AG04450 (cell line): Measurements from ENCODE around the gene ALOX12B. TPM values are rescaled to one million over a fixed set of nuclear protein-coding genes. Genes with fewer than 3 reads are reported as not detected.
A peak's percentile ranks its signal among the peaks of the same experiment; 100 is the strongest.

Experiments used
- CTCF ChIA-PET: fragments of 300-600, 350-600 bp; formaldehyde crosslinking; extraction: SDS; loops from one replicate; lab custom pipeline; 2022; ENCODE audit warnings: antibody characterized with exemption, inconsistent platforms; lab: Charles Lee
- POLR2A ChIA-PET: fragments of 350-600 bp; formaldehyde crosslinking; extraction: SDS; loops from one replicate; lab custom pipeline; 2021; ENCODE audit warnings: antibody characterized with exemption, inconsistent platforms; lab: Yijun Ruan, JAX
- DNase-seq: peaks from one replicate; pipeline ENCODE4 v3.0.0-alpha.2; 2011; ENCODE audit warnings: low read depth, low spot score
- H3K27ac ChIP-seq: one replicate; pipeline ENCODE4 v1.5.1; 2012; ENCODE audit warnings: low read depth, low read length, control low read depth
- H3K27me3 ChIP-seq: one replicate; pipeline ENCODE4 v1.6.0; 2012; ENCODE audit warnings: low read length; ENCODE audit not compliant: control insufficient read depth, insufficient read depth
- H3K4me3 ChIP-seq: 2 replicates; pipeline ENCODE4 v1.5.1; 2011; ENCODE audit warnings: mild to moderate bottlenecking, low read depth, low read length, control low read depth
- H3K9me3 ChIP-seq: 2 replicates; pipeline ENCODE4 v1.5.1; 2012; ENCODE audit warnings: low read length; ENCODE audit not compliant: control insufficient read depth, insufficient read depth
- CTCF ChIP-seq: IDR thresholded peaks from 2 replicates; pipeline ENCODE4 v1.5.1; 2011; ENCODE audit warnings: low read depth, low read length, control low read depth, inconsistent platforms
- polyA plus RNA-seq: library from polyadenylated mRNA; depleted of rRNA; stranded (reverse); fragments of >200 nt; gene quantifications from 2 replicates; pipeline ENCODE4 v1.2.3, GENCODE V29; 2011

The ALOX12B gene
- polyA plus RNA-seq, 1 experiment: not detected

GRCh38 chr17:8124350-8125153, 37.0 kb upstream of the ALOX12B start:
- Histone ChIP-seq H3K4me3 (peak overlapping the region; percentile 69), H3K27ac (no peak overlapping the region), H3K9me3 (no peaks in the 10 kb centered on the region; the same call in 1 of the 2 replicates), H3K27me3 (peaks cover 6% of the 10 kb centered on the region)
- no peak for DNase-seq
- CTCF ChIA-PET: interaction anchor here (0.6 to 1.7 kb wide), 3 partner anchors 33 to 98 kb away, joined by 3 to 9 read pairs (median 3); no protein-coding TSS in a partner anchor
- TF ChIP-seq CTCF: no peak
- POLR2A ChIA-PET: no interaction called here

GRCh38 chr17:8123695-8124349, 36.3 kb upstream of the ALOX12B start, which contains the start of gene HES7:
Gene HES7 (minus strand): TSS chr17:8124106. CDS start chr17:8124084, 22 bp downstream.
- CTCF ChIA-PET: interaction anchor here (0.6 to 1.7 kb wide), 3 partner anchors 34 to 99 kb away, joined by 3 to 9 read pairs (median 3); no protein-coding TSS in a partner anchor
- Histone ChIP-seq H3K9me3 (no peaks in the 10 kb centered on the region; the same call in 1 of the 2 replicates), H3K27ac (no peak within 1 kb of the TSS), H3K4me3 (peak within 1 kb of the TSS; percentile 69), H3K27me3 (peaks cover 6% of the 10 kb centered on the region)
- no peak for DNase-seq
- TF ChIP-seq CTCF: no peak
- POLR2A ChIA-PET: no interaction called here

- Histone ChIP-seq H3K27ac (no peak overlapping the region), H3K27me3 (peaks cover 6% of the 10 kb centered on the region), H3K4me3 (peak overlapping the region; percentile 69), H3K9me3 (no peaks in the 10 kb centered on the region; the same call in 1 of the 2 replicates)
- no peak for TF ChIP-seq CTCF
- ChIA-PET CTCF (interaction anchor here (1.2 to 1.7 kb wide), 2 partner anchors 10 to 35 kb away, joined by 3 to 9 read pairs; no protein-coding TSS in a partner anchor), POLR2A (interaction anchor here (0.6 kb wide), 1 partner anchor 34 kb away, joined by 3 read pairs; no protein-coding TSS in a partner anchor)
- no peak for DNase-seq
Measured at GRCh38 chr17:8122924-8123694, 35.6 kb upstream of the ALOX12B start.

- no peak overlapping the region for H3K27ac ChIP-seq
Measured at GRCh38 chr17:8122422-8122923, 35.0 kb upstream of the ALOX12B start.

More at GRCh38 chr17:8122422-8122923, 35.0 kb upstream of the ALOX12B start:
- ChIA-PET CTCF (interaction anchor here (0.6 to 1.2 kb wide), 2 partner anchors 11 to 55 kb away, joined by 3 read pairs; no protein-coding TSS in a partner anchor), POLR2A (interaction anchor here (0.6 to 1.1 kb wide), 4 partner anchors 34 to 100 kb away, joined by 3 to 5 read pairs (median 3); no protein-coding TSS in a partner anchor)
- Histone ChIP-seq H3K27me3 (peaks cover 7% of the 10 kb centered on the region), H3K4me3 (peak overlapping the region; percentile 69), H3K9me3 (no peaks in the 10 kb centered on the region; the same call in 1 of the 2 replicates)
- DNase-seq: no peak
- TF ChIP-seq CTCF: no peak
